ENCODE measurements around the gene TRIM24. TPM values are rescaled to one million over a fixed set of nuclear protein-coding genes. Genes with fewer than 3 reads are reported as not detected.
"Not testable (repeated sequence)": the region's sequence is repeated elsewhere in the genome, so short reads cannot be mapped to it uniquely, and the experiment has no call there.

The TRIM24 gene
- total RNA-seq, 1 experiment from 2014 or later = 17.4 TPM

DNA sequence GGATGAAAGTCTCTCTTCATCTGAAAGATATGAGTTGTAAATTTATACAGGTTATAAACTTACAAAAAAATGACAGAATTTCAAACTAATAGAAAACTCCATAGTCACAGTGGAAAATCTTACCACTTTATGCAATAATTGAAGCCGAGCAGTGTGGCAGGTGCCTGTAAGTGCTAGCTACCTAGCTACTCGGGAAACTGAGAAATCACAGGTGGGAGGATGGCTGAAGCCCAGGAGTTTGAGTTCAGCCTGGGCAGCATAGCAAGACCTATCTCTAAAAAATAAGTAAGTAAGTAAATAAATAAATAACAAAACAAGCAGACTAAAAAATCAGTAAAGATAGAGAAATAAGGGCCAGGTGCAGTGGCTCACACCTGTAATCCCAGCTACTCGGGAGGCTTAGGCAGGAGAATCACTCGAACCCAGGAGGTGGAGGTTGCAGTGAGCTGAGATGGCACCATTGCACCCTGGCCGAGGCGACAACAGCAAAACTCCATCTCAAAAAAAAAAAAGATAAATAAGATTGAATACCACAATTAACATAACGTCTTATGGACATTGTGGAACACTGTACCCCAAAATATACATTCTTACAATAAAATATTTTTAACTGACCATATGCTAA is 61.9 kb downstream of the TRIM24 start:
- Histone ChIP-seq H4K20me1 (ENCODE audit: insufficient read depth, low read depth, low read length) (no peaks in the 10 kb centered on the region), H3K36me3 (ENCODE audit: insufficient read depth, low read length) (peaks cover 75% of the 10 kb centered on the region), H2AFZ (ENCODE audit: low read length) (no peak overlapping the region), H3K9ac (ENCODE audit: low read length) (no peak overlapping the region), H3K9me3 (ENCODE audit: low read length) (peaks cover 7% of the 10 kb centered on the region; the same call in 1 of the 2 replicates), H3K27me3 (ENCODE audit: low read length) (no peaks in the 10 kb centered on the region), H3K27ac (ENCODE audit: low read length) (no peak overlapping the region), H3K4me3 (ENCODE audit: low read length) (no peak overlapping the region), H3K79me2 (ENCODE audit: low read length) (peaks cover 9% of the 10 kb centered on the region), H3K9me2 (replicated peaks; ENCODE audit: insufficient read depth, low read length) (no peaks in the 10 kb centered on the region), H3K4me2 (ENCODE audit: low read depth, low read length, poor library complexity, severe bottlenecking) (no peak overlapping the region), H3K4me1 (ENCODE audit: low read length) (no peaks in the 10 kb centered on the region)
- DNase-seq = no peak

DNA sequence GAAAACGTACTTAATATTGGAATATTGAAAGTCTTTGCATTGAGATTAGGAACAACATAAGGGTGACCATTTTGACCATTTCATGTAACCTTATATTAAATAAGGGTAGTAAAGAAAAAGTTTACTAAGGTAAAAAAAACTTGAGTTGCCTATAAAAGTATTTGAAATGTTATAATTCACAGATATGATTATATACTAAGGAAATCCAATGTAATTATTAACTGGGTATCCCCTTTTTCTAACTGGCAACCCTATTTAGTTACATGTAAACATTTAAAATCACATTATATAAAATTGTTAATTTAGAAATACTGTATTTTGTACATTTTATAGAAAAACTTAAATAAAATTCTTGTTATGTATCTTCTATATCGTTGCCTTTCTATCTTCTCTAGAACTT is 64.2 kb downstream of the TRIM24 start:
- Histone ChIP-seq H3K27me3 (ENCODE audit: low read length) (no peaks in the 10 kb centered on the region), H3K9me2 (replicated peaks; ENCODE audit: insufficient read depth, low read length) (no peaks in the 10 kb centered on the region), H3K36me3 (ENCODE audit: insufficient read depth, low read length) (peaks cover 77% of the 10 kb centered on the region), H3K9me3 (ENCODE audit: low read length) (peaks cover 20% of the 10 kb centered on the region), H3K4me3 (ENCODE audit: low read length) (no peak overlapping the region), H3K4me1 (ENCODE audit: low read length) (no peaks in the 10 kb centered on the region), H3K4me2 (ENCODE audit: low read depth, low read length, poor library complexity, severe bottlenecking) (no peak overlapping the region), H2AFZ (ENCODE audit: low read length) (no peak overlapping the region), H3K9ac (ENCODE audit: low read length) (no peak overlapping the region), H3K27ac (ENCODE audit: low read length) (no peak overlapping the region), H3K79me2 (ENCODE audit: low read length) (no peaks in the 10 kb centered on the region), H4K20me1 (ENCODE audit: insufficient read depth, low read depth, low read length) (no peaks in the 10 kb centered on the region)
- DNase-seq = no peak

DNA sequence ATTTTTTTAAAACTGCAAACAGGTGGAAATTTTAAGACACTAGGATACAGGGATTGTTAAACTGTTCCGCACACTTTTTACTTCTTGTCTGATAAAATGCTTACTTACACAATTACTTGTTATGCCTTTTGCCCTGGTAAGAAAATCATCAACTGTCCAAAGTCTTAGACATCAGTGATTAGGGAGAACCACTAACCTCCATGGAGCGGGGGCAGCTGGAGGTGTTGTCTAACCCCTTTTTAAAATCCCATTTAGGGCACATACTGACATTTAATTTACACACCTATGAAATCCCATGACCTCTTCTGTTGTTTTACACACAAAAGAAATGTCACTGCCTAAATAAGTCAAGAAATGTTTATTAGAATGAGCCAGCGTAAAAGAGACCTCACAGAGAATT is 65.7 kb downstream of the TRIM24 start:
- 0 out of 2 replicates have a peak, but pooled peaks cover 6% of the 10 kb centered on the region for H3K79me2 ChIP-seq (ENCODE audit: low read length)
- no peak for DNase-seq
- no peak overlapping the region for H3K4me3 ChIP-seq (ENCODE audit: low read length)
- peaks cover 27% of the 10 kb centered on the region for H3K9me3 ChIP-seq (ENCODE audit: low read length)
- no peak overlapping the region for H3K4me2 ChIP-seq (ENCODE audit: low read depth, low read length, poor library complexity, severe bottlenecking)
- no peaks in the 10 kb centered on the region for H3K9me2 ChIP-seq (replicated peaks; ENCODE audit: insufficient read depth, low read length)
- H3K27me3 ChIP-seq (ENCODE audit: low read length) = no peaks in the 10 kb centered on the region
- peaks cover 78% of the 10 kb centered on the region for H3K36me3 ChIP-seq (ENCODE audit: insufficient read depth, low read length)
- H4K20me1 ChIP-seq (ENCODE audit: insufficient read depth, low read depth, low read length) = no peaks in the 10 kb centered on the region
- no peaks in the 10 kb centered on the region for H3K4me1 ChIP-seq (ENCODE audit: low read length)
- no peak overlapping the region for H2AFZ ChIP-seq (ENCODE audit: low read length)
- H3K9ac ChIP-seq (ENCODE audit: low read length) = no peak overlapping the region
- H3K27ac ChIP-seq (ENCODE audit: low read length) = no peak overlapping the region

DNA sequence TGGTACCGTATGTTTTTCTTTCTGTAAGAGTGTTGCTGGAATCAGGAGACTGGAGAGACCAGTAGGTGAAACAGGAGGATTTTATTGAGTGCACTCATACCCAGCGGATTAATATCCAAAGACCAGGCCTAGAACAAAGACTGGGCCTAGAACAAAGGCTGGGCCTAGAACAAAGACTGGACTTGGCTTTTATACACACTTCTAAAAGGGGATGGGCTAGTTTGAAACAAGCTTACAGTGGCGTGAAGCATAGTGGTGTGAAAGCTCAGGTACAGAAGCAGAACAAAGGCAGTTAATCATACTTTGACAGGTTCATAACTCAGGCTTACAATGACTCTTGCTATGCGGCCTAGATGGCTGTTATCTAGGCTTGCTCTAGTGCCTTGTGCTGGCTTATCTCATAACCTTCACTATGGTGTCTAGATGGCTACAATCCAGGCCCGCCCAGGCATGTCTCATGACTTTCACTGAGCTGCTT is 67.7 kb downstream of the TRIM24 start:
- H3K9me2 ChIP-seq (replicated peaks; ENCODE audit: insufficient read depth, low read length) = no peaks in the 10 kb centered on the region
- no peak overlapping the region for H3K27ac ChIP-seq (ENCODE audit: low read length)
- no peak overlapping the region for H3K4me3 ChIP-seq (ENCODE audit: low read length)
- no peaks in the 10 kb centered on the region for H3K27me3 ChIP-seq (ENCODE audit: low read length)
- peaks cover 69% of the 10 kb centered on the region for H3K36me3 ChIP-seq (ENCODE audit: insufficient read depth, low read length)
- no peaks in the 10 kb centered on the region for H3K4me1 ChIP-seq (ENCODE audit: low read length)
- H2AFZ ChIP-seq (ENCODE audit: low read length) = no peak overlapping the region
- no peak overlapping the region for H3K4me2 ChIP-seq (ENCODE audit: low read depth, low read length, poor library complexity, severe bottlenecking)
- H3K79me2 ChIP-seq (ENCODE audit: low read length) = 0 out of 2 replicates have a peak, but pooled peaks cover 7% of the 10 kb centered on the region
- H3K9me3 ChIP-seq (ENCODE audit: low read length) = peaks cover 27% of the 10 kb centered on the region
- no peak overlapping the region for H3K9ac ChIP-seq (ENCODE audit: low read length)
- DNase-seq = peak; percentile 48
- H4K20me1 ChIP-seq (ENCODE audit: insufficient read depth, low read depth, low read length) = no peaks in the 10 kb centered on the region

DNA sequence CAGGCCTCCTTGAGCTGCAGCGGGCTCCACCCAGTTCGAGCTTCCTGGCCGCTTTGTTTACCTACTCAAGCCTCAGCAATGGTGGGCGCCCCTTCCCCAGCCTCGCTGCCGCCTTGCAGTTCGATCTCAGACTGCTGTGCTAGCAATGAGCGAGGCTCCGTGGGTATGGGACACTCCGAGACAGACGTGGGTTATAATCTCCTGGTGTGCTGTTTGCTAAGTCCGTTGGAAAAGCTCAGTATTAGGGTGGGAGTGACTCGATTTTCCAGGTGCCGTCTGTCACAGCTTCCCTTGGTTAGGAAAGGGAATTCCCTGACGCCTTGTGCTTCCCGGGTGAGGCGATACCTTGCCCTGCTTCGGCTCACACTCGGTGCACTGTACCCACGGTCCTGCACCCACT is 76.8 kb downstream of the TRIM24 start:
- H3K27me3 ChIP-seq (ENCODE audit: low read length); H3K27ac ChIP-seq (ENCODE audit: low read length); DNase-seq; H2AFZ ChIP-seq (ENCODE audit: low read length); H3K9ac ChIP-seq (ENCODE audit: low read length); H3K79me2 ChIP-seq (ENCODE audit: low read length); H3K4me3 ChIP-seq (ENCODE audit: low read length); H3K4me1 ChIP-seq (ENCODE audit: low read length); H3K4me2 ChIP-seq (ENCODE audit: low read depth, low read length, poor library complexity, severe bottlenecking); H3K9me3 ChIP-seq (ENCODE audit: low read length); H3K9me2 ChIP-seq (replicated peaks; ENCODE audit: insufficient read depth, low read length); H4K20me1 ChIP-seq (ENCODE audit: insufficient read depth, low read depth, low read length): not testable (repeated sequence)
- H3K36me3 ChIP-seq (ENCODE audit: insufficient read depth, low read length) = peaks cover 38% of the 10 kb centered on the region

DNA sequence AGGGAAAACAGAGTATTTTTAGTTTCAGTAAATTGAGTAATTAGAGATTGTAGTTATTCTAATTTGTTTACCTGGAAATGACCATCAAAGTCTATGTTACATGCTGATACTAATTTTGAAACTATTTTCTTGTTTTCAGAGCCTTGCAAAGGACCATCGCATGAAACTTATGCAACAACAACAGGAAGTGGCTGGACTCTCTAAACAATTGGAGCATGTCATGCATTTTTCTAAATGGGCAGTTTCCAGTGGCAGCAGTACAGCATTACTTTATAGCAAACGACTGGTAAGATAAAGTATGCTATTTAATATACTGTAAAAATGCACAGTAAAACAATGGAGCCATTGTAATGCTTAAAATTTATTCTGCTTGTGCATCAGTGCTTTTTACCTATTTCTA is 78.5 kb downstream of the TRIM24 start:
- Histone ChIP-seq H2AFZ (ENCODE audit: low read length) (no peak overlapping the region), H3K27ac (ENCODE audit: low read length) (no peak overlapping the region), H3K9me2 (replicated peaks; ENCODE audit: insufficient read depth, low read length) (no peaks in the 10 kb centered on the region), H4K20me1 (ENCODE audit: insufficient read depth, low read depth, low read length) (no peaks in the 10 kb centered on the region), H3K27me3 (ENCODE audit: low read length) (no peaks in the 10 kb centered on the region), H3K4me1 (ENCODE audit: low read length) (no peaks in the 10 kb centered on the region), H3K4me3 (ENCODE audit: low read length) (no peak overlapping the region), H3K36me3 (ENCODE audit: insufficient read depth, low read length) (peaks cover 43% of the 10 kb centered on the region), H3K79me2 (ENCODE audit: low read length) (peaks cover 17% of the 10 kb centered on the region), H3K9ac (ENCODE audit: low read length) (no peak overlapping the region), H3K9me3 (ENCODE audit: low read length) (no peaks in the 10 kb centered on the region), H3K4me2 (ENCODE audit: low read depth, low read length, poor library complexity, severe bottlenecking) (no peak overlapping the region)
- no peak for DNase-seq

DNA sequence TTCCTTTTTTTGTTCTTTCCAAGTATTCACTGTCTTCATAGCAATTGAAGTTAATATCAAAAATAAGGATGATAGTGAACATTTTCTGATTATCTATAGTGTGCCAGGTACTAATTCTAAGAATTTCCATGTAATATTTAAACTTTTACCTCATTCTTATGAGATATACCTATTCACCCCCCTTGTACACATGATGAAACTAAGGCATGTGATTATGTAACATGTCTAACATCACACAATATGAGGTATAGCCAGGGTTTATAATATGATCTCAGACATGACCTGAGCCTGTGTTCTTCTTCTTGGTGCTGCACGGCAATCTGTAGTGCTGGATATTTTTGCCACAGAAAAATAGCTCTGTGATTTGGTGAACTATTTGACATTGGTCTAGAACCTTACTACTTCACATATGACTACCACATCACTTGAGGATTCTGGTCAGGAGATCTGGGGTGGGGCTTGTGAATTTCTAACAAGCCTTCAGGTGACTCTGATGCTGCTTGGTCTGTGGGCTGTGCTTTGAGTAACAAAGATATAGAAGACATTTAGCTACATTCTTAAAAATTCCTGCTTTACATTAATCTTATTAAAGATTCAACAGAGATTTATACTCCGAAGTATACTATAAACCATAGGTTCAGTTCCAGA is 79.1 kb downstream of the TRIM24 start:
- Histone ChIP-seq H2AFZ (ENCODE audit: low read length) (no peak overlapping the region), H3K9ac (ENCODE audit: low read length) (no peak overlapping the region), H3K9me2 (replicated peaks; ENCODE audit: insufficient read depth, low read length) (no peaks in the 10 kb centered on the region), H3K9me3 (ENCODE audit: low read length) (no peaks in the 10 kb centered on the region), H3K27me3 (ENCODE audit: low read length) (no peaks in the 10 kb centered on the region), H3K79me2 (ENCODE audit: low read length) (peaks cover 22% of the 10 kb centered on the region), H3K27ac (ENCODE audit: low read length) (no peak overlapping the region), H3K4me2 (ENCODE audit: low read depth, low read length, poor library complexity, severe bottlenecking) (no peak overlapping the region), H3K4me1 (ENCODE audit: low read length) (no peaks in the 10 kb centered on the region), H3K4me3 (ENCODE audit: low read length) (no peak overlapping the region), H4K20me1 (ENCODE audit: insufficient read depth, low read depth, low read length) (no peaks in the 10 kb centered on the region), H3K36me3 (ENCODE audit: insufficient read depth, low read length) (peaks cover 49% of the 10 kb centered on the region)
- DNase-seq = no peak

DNA sequence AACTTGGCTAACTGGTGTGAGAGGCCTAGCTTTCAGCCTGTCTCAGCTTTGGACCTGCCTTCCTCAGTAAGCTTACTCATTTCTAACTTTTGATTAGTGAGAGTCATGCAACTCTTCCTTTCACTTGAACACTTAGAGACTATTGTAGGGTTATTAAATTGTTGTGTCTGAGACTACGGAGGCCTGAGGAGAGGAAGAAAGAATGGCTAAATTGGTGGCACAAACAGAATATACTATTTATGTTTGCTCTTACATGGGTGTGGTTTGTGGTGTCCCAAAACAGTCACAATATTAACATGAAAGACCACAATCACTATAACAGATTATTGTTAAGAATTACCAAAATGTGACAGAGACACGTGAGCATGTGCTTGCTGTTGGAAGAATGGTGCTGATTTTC is 82.1 kb downstream of the TRIM24 start:
- DNase-seq = no peak
- no peaks in the 10 kb centered on the region for H3K4me1 ChIP-seq (ENCODE audit: low read length)
- no peaks in the 10 kb centered on the region for H3K9me3 ChIP-seq (ENCODE audit: low read length)
- H3K9ac ChIP-seq (ENCODE audit: low read length) = no peak overlapping the region
- no peak overlapping the region for H3K4me2 ChIP-seq (ENCODE audit: low read depth, low read length, poor library complexity, severe bottlenecking)
- H2AFZ ChIP-seq (ENCODE audit: low read length) = no peak overlapping the region
- H3K79me2 ChIP-seq (ENCODE audit: low read length) = peaks cover 22% of the 10 kb centered on the region
- no peaks in the 10 kb centered on the region for H4K20me1 ChIP-seq (ENCODE audit: insufficient read depth, low read depth, low read length)
- peaks cover 71% of the 10 kb centered on the region for H3K36me3 ChIP-seq (ENCODE audit: insufficient read depth, low read length)
- no peaks in the 10 kb centered on the region for H3K9me2 ChIP-seq (replicated peaks; ENCODE audit: insufficient read depth, low read length)
- H3K27me3 ChIP-seq (ENCODE audit: low read length) = no peaks in the 10 kb centered on the region
- H3K4me3 ChIP-seq (ENCODE audit: low read length) = no peak overlapping the region
- no peak overlapping the region for H3K27ac ChIP-seq (ENCODE audit: low read length)
